HCT116 (cell line): ENCODE data around the gene APP. TPM values are rescaled to one million over a fixed set of nuclear protein-coding genes. Genes with fewer than 3 reads are reported as not detected.

ENCODE experiments used
- ATAC-seq: fragments of 200-7000 bp; cut with Tn5 transposase; 2 replicates; pipeline ENCODE4 v1.9.1; 2020; ENCODE audit warnings: mild to moderate bottlenecking, moderate library complexity
- BruUV-seq: library from RNA; stranded (reverse); fragments of 400-500 nt; replicated peaks from 2 replicates; lab custom pipeline; 2021; lab: Mats Ljungman, UMichigan
- CTCF ChIA-PET: fragments of 300-600 bp; sonication (Branson Sonifier 250); formaldehyde crosslinking; loops from one replicate; lab custom pipeline; 2021; ENCODE audit warnings: antibody characterized with exemption; lab: Charles Lee
- POLR2A ChIA-PET: fragments of 300-600, 350-600 bp; sonication (Branson Sonifier 250); formaldehyde crosslinking; loops from one replicate; lab custom pipeline; 2021; ENCODE audit warnings: antibody characterized with exemption; lab: Charles Lee
- RAD21 ChIA-PET, 2 experiments: fragments of 300-600 bp; sonication (Branson Sonifier 250); formaldehyde crosslinking; loops; one replicate each; lab custom pipeline; 2023; ENCODE audit warnings: low total read pairs in 2 of 2; ENCODE audit not compliant: uncharacterized antibody in 2 of 2, unreplicated experiment in 2 of 2, low non-redundant PET in 1 of 2; lab: Charles Lee
- DNase-seq: peaks from one replicate; pipeline ENCODE4 v3.0.0-alpha.2; 2010; ENCODE audit warnings: low read depth, low spot score
- H2AFZ ChIP-seq: fragments of 200-600 bp; shearing (Covaris generic), sonication (generic); 2 replicates; pipeline ENCODE4 v1.6.1; 2017; ENCODE audit warnings: low read depth, mixed run types, mixed read lengths, antibody characterized with exemption, low read length; ENCODE audit not compliant: poor library complexity, severe bottlenecking
- H3K27ac ChIP-seq: 2 replicates; pipeline ENCODE4 v1.5.1; 2012; ENCODE audit warnings: low read depth, low read length
- H3K27me3 ChIP-seq: fragments of 200-600 bp; sonication (generic); 2 replicates; pipeline ENCODE4 v1.6.1; 2016; ENCODE audit warnings: mixed run types, low read length, mixed read lengths; ENCODE audit not compliant: insufficient read depth
- H3K36me3 ChIP-seq, 2 experiments: fragments of 200-500 bp in 1 of 2; fragments of 200-600 bp in 1 of 2; sonication (Bioruptor generic) in 1 of 2; sonication (generic) in 1 of 2; 2 replicates each; pipeline versions ENCODE4 v1.5.1 to v1.6.1; 2014 to 2016; ENCODE audit warnings: low read length in 2 of 2, inconsistent platforms in 1 of 2, mixed read lengths in 1 of 2, mixed run types in 1 of 2; ENCODE audit not compliant: insufficient read depth in 2 of 2, control insufficient read depth in 1 of 2
- H3K4me1 ChIP-seq, 2 experiments: fragments of 200-600 bp in 1 of 2; sonication (generic) in 1 of 2; 2 replicates each; pipeline versions ENCODE4 v1.5.1 to v1.6.1; 2012 to 2017; ENCODE audit warnings: low read length in 2 of 2, inconsistent platforms in 1 of 2, mild to moderate bottlenecking in 1 of 2, mixed read lengths in 1 of 2, mixed run types in 1 of 2, moderate library complexity in 1 of 2; ENCODE audit not compliant: insufficient read depth in 2 of 2, control insufficient read depth in 1 of 2
- H3K4me2 ChIP-seq: fragments of 200-600 bp; sonication (generic); 2 replicates; pipeline ENCODE4 v1.6.1; 2017; ENCODE audit warnings: mixed run types, low read length, mixed read lengths
- H3K4me3 ChIP-seq, 2 experiments: fragments of 200-600 bp in 1 of 2; sonication (generic) in 1 of 2; replicated peaks in 1 of 2; 2 replicates each; pipeline ENCODE4 v1.5.1; 2011 to 2016; ENCODE audit warnings: low read length in 2 of 2, control low read depth in 1 of 2, low read depth in 1 of 2, mild to moderate bottlenecking in 1 of 2, mixed read lengths in 1 of 2, mixed run types in 1 of 2
- H3K79me2 ChIP-seq: fragments of 200-600 bp; sonication (generic); 2 replicates; pipeline ENCODE4 v1.6.1; 2017; ENCODE audit warnings: mild to moderate bottlenecking, mixed run types, low read length, moderate library complexity, mixed read lengths; ENCODE audit not compliant: insufficient read depth
- H3K9ac ChIP-seq: fragments of 200-600 bp; sonication (generic); 2 replicates; pipeline ENCODE4 v1.6.1; 2016; ENCODE audit warnings: low read length, mixed read lengths
- H3K9me2 ChIP-seq: fragments of 200-600 bp; sonication (generic), shearing (Covaris generic); 2 replicates; pipeline ENCODE4 v1.6.1; 2017; ENCODE audit warnings: mixed run types, mild to moderate bottlenecking, moderate library complexity; ENCODE audit not compliant: insufficient read depth
- H3K9me3 ChIP-seq, 2 experiments: fragments of 200-500 bp in 1 of 2; fragments of 200-600 bp in 1 of 2; sonication (Bioruptor generic) in 1 of 2; sonication (generic) in 1 of 2; 2 replicates each; pipeline ENCODE4 v1.6.1; 2014 to 2017; ENCODE audit warnings: low read length in 2 of 2, mixed read lengths in 2 of 2, inconsistent platforms in 1 of 2, low read depth in 1 of 2, mild to moderate bottlenecking in 1 of 2, mixed run types in 1 of 2, moderate library complexity in 1 of 2; ENCODE audit not compliant: control insufficient read depth in 1 of 2, insufficient read depth in 1 of 2
- H4K20me1 ChIP-seq: fragments of 200-600 bp; sonication (generic), shearing (Covaris generic); 2 replicates; pipeline ENCODE4 v1.6.1; 2017; ENCODE audit warnings: mixed run types, mild to moderate bottlenecking, moderate library complexity; ENCODE audit not compliant: insufficient read depth
- CBX3 ChIP-seq: IDR thresholded peaks from 2 replicates; pipeline ENCODE4 v1.6.1; 2012; ENCODE audit warnings: low read depth
- CEBPB ChIP-seq: IDR thresholded peaks from 2 replicates; pipeline ENCODE4 v1.6.1; 2012; ENCODE audit warnings: low read depth
- EZH2 ChIP-seq: fragments of 200-600 bp; sonication (generic); IDR thresholded peaks from 2 replicates; pipeline ENCODE4 v1.6.1; 2017; ENCODE audit warnings: antibody characterized with exemption, mixed run types
- EZH2phosphoT487 ChIP-seq: fragments of 200-600 bp; IDR thresholded peaks from 2 replicates; pipeline ENCODE4 v1.6.1; 2018; ENCODE audit warnings: antibody characterized with exemption, borderline replicate concordance
- FOSL1 ChIP-seq: IDR thresholded peaks from 2 replicates; pipeline ENCODE4 v1.6.1; 2012; ENCODE audit warnings: low read depth
- RAD21 ChIP-seq: IDR thresholded peaks from 2 replicates; pipeline ENCODE4 v1.6.1; 2012; ENCODE audit warnings: low read depth, mild to moderate bottlenecking
- SIN3A ChIP-seq: IDR thresholded peaks from 2 replicates; pipeline ENCODE4 v1.6.1; 2012; ENCODE audit warnings: low read depth
- SP1 ChIP-seq: IDR thresholded peaks from 2 replicates; pipeline ENCODE4 v1.6.1; 2012; ENCODE audit warnings: low read depth
- YY1 ChIP-seq: IDR thresholded peaks from 2 replicates; pipeline ENCODE4 v1.6.1; 2011; ENCODE audit warnings: low read length, low read depth, moderate library complexity, mild to moderate bottlenecking; ENCODE audit not compliant: insufficient replicate concordance; ENCODE audit errors: extremely low read depth
- ZFX ChIP-seq: fragments of 450-650 bp; IDR thresholded peaks from 2 replicates; pipeline ENCODE4 v1.6.1; 2017
- ZNF274 ChIP-seq: fragments of 200-500 bp; sonication (Bioruptor generic); IDR thresholded peaks from 2 replicates; pipeline ENCODE4 v1.6.1; 2014; ENCODE audit warnings: mild to moderate bottlenecking, low read depth, low read length, inconsistent platforms
- intact Hi-C: fragments of 100-400 bp; cut with micrococcal nuclease; formaldehyde crosslinking; loops from 2 replicates; pipeline ENCODE4 v1.10.0; 2022
- total RNA-seq: library from RNA; stranded (reverse); gene quantifications from one replicate; pipeline ENCODE4 v1.2.1, GENCODE V29; 2021; ENCODE audit not compliant: unreplicated experiment
- TF ChIP-seq, protein P1 (sequence below): IDR thresholded peaks from 2 replicates; pipeline ENCODE4 v1.6.1; 2012
- TF ChIP-seq, protein P2 (sequence below): IDR thresholded peaks from 2 replicates; pipeline ENCODE4 v1.6.1; 2012
- TF ChIP-seq, protein P3 (sequence below): IDR thresholded peaks from 2 replicates; pipeline ENCODE4 v1.6.1; 2012; ENCODE audit warnings: low read depth
- TF ChIP-seq, protein P4 (sequence below), 3 experiments: fragments of 200-600 bp in 1 of 3; sonication (generic) in 1 of 3; IDR thresholded peaks in 2 of 3; conservative IDR thresholded peaks in 1 of 3; 2 replicates each; pipeline ENCODE4 v1.5.1; 2012 to 2017; ENCODE audit warnings: low read depth in 2 of 3, low read length in 2 of 3, antibody characterized with exemption in 1 of 3, borderline replicate concordance in 1 of 3, control low read depth in 1 of 3, mild to moderate bottlenecking in 1 of 3, mixed read lengths in 1 of 3, mixed run types in 1 of 3, moderate library complexity in 1 of 3; ENCODE audit not compliant: insufficient read depth in 1 of 3

APP gene
- total RNA-seq, 1 experiment from 2014 or later: 267 TPM

DNA sequence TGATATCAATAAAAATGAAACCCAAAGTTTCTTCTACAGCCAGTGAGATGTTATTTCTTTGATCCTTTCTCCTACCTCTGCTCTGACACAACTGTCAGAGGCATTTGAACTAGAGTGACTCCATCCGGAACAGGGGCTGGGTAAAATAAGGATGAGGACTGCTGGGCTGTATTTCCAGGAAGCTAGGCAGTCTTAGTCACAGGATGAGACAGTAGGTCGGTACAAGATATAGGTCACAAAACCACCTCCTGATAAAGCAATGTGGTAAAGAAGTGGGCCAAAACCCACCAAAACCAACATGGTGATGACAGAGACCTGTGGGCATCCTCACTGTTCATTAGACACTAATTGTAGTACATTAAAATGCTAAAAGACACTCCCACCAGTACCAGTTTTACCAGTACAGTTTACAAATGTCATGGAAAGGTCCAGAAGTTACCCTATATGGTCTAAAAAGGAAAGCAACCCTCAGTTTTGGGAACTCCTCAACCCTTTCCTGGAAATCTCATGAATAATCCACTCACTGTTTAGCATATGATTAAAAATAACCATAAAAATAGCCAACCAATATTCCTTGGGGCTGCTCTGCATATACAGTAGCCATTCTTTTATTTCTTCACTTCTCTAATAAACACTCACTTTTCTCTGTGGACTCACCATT is 339.1 kb downstream of the APP start:
- H3K36me3 ChIP-seq: no peaks in the 10 kb centered on the region
- RAD21 ChIA-PET: no interaction called here
- H3K4me3 ChIP-seq: no peak overlapping the region
- no peak overlapping the region for H2AFZ ChIP-seq
- no peaks in the 10 kb centered on the region for H3K9me2 ChIP-seq
- H3K79me2 ChIP-seq: no peaks in the 10 kb centered on the region
- BruUV-seq: no TSS peak
- H4K20me1 ChIP-seq: no peaks in the 10 kb centered on the region
- H3K4me2 ChIP-seq: no peak overlapping the region
- CTCF ChIA-PET: no interaction called here
- no peaks in the 10 kb centered on the region for H3K4me1 ChIP-seq
- H3K27me3 ChIP-seq: no peaks in the 10 kb centered on the region
- TF ChIP-seq RAD21 (no peak), ZFX (no peak), EZH2 (no peak), SIN3A (no peak), CEBPB (no peak), SP1 (no peak), FOSL1 (no peak), YY1 (no peak), CBX3 (no peak), EZH2phosphoT487 (no peak), ZNF274 (no peak)
- TF ChIP-seq, protein P1, sequence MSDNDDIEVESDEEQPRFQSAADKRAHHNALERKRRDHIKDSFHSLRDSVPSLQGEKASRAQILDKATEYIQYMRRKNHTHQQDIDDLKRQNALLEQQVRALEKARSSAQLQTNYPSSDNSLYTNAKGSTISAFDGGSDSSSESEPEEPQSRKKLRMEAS: no peak
- TF ChIP-seq, protein P2, sequence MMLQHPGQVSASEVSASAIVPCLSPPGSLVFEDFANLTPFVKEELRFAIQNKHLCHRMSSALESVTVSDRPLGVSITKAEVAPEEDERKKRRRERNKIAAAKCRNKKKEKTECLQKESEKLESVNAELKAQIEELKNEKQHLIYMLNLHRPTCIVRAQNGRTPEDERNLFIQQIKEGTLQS: no peak
- TF ChIP-seq, protein P3, sequence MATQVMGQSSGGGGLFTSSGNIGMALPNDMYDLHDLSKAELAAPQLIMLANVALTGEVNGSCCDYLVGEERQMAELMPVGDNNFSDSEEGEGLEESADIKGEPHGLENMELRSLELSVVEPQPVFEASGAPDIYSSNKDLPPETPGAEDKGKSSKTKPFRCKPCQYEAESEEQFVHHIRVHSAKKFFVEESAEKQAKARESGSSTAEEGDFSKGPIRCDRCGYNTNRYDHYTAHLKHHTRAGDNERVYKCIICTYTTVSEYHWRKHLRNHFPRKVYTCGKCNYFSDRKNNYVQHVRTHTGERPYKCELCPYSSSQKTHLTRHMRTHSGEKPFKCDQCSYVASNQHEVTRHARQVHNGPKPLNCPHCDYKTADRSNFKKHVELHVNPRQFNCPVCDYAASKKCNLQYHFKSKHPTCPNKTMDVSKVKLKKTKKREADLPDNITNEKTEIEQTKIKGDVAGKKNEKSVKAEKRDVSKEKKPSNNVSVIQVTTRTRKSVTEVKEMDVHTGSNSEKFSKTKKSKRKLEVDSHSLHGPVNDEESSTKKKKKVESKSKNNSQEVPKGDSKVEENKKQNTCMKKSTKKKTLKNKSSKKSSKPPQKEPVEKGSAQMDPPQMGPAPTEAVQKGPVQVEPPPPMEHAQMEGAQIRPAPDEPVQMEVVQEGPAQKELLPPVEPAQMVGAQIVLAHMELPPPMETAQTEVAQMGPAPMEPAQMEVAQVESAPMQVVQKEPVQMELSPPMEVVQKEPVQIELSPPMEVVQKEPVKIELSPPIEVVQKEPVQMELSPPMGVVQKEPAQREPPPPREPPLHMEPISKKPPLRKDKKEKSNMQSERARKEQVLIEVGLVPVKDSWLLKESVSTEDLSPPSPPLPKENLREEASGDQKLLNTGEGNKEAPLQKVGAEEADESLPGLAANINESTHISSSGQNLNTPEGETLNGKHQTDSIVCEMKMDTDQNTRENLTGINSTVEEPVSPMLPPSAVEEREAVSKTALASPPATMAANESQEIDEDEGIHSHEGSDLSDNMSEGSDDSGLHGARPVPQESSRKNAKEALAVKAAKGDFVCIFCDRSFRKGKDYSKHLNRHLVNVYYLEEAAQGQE: no peak
- TF ChIP-seq, protein P4, sequence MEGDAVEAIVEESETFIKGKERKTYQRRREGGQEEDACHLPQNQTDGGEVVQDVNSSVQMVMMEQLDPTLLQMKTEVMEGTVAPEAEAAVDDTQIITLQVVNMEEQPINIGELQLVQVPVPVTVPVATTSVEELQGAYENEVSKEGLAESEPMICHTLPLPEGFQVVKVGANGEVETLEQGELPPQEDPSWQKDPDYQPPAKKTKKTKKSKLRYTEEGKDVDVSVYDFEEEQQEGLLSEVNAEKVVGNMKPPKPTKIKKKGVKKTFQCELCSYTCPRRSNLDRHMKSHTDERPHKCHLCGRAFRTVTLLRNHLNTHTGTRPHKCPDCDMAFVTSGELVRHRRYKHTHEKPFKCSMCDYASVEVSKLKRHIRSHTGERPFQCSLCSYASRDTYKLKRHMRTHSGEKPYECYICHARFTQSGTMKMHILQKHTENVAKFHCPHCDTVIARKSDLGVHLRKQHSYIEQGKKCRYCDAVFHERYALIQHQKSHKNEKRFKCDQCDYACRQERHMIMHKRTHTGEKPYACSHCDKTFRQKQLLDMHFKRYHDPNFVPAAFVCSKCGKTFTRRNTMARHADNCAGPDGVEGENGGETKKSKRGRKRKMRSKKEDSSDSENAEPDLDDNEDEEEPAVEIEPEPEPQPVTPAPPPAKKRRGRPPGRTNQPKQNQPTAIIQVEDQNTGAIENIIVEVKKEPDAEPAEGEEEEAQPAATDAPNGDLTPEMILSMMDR (IDR thresholded peaks at IDR 0.05 in 2 of 3, conservative IDR thresholded peaks at IDR 0.05 in 1 of 3; ENCODE audit: borderline replicate concordance in 1 of 3, insufficient read depth in 1 of 3, low read depth in 2 of 3, low read length in 2 of 3): no peak
- TF ChIP-seq, all 23 proteins: peak for 0
- intact Hi-C loops: no loop called here
- POLR2A ChIA-PET: no interaction called here
- DNase-seq (no peak), ATAC-seq (no peak)
- Histone ChIP-seq H3K27ac (no peak overlapping the region), H3K9ac (no peak overlapping the region), H3K9me3 (no peaks in the 10 kb centered on the region)
